Daoy (cell line): ENCODE data around the gene BMP8A. TPM values are rescaled to one million over a fixed set of nuclear protein-coding genes. Genes with fewer than 3 reads are reported as not detected.
A peak's percentile ranks its signal among the peaks of the same experiment; 100 is the strongest.
"Not testable (repeated sequence)": the region's sequence is repeated elsewhere in the genome, so short reads cannot be mapped to it uniquely, and the experiment has no call there.

Experiments used
- DNase-seq: peaks from one replicate; pipeline ENCODE4 v3.0.0-alpha.2; 2015; ENCODE audit warnings: low read depth
- total RNA-seq: library from RNA; depleted of rRNA; stranded (reverse); fragments of >200 nt; shearing (Covaris generic); gene quantifications from 2 replicates; pipeline ENCODE4 v1.2.3, GENCODE V29; 2014

Gene BMP8A
- total RNA-seq, 1 experiment from 2014 or later, result not detected

GRCh38 chr1:39505289-39505688 lies 13.9 kb downstream of the BMP8A start:
- DNase-seq, result no peak

- DNase-seq, result no peak
These were observed 15.9 kb downstream of the BMP8A start for GRCh38 chr1:39507230-39507928.

GRCh38 chr1:39508266-39508665 lies 16.8 kb downstream of the BMP8A start:
- DNase-seq, result no peak

- DNase-seq, result peak; percentile 63
These were observed 17.4 kb downstream of the BMP8A start for GRCh38 chr1:39508857-39509305.

GRCh38 chr1:39509360-39510009 lies 18.0 kb downstream of the BMP8A start:
- DNase-seq, result peak; percentile 81

GRCh38 chr1:39510570-39511186 lies 19.2 kb downstream of the BMP8A start:
- DNase-seq, result not testable (repeated sequence)

GRCh38 chr1:39511477-39511876 lies 20.0 kb downstream of the BMP8A start:
- DNase-seq, result not testable (repeated sequence)

- DNase-seq, result not testable (repeated sequence)
These were observed 20.9 kb downstream of the BMP8A start for GRCh38 chr1:39512234-39512847.

GRCh38 chr1:39514710-39515124 lies 23.3 kb downstream of the BMP8A start:
- not testable (repeated sequence) for DNase-seq

- peak; percentile 33 for DNase-seq
These were observed 24.0 kb downstream of the BMP8A start for GRCh38 chr1:39515131-39516086.

GRCh38 chr1:39516841-39517240 lies 25.4 kb downstream of the BMP8A start:
- not testable (repeated sequence) for DNase-seq

GRCh38 chr1:39517936-39518335 lies 26.5 kb downstream of the BMP8A start:
- not testable (repeated sequence) for DNase-seq

- not testable (repeated sequence) for DNase-seq
These were observed 27.9 kb downstream of the BMP8A start for GRCh38 chr1:39519376-39519775.

GRCh38 chr1:39522221-39522620 lies 30.8 kb downstream of the BMP8A start:
- DNase-seq, result not testable (repeated sequence)

- DNase-seq, result no peak
These were observed 31.5 kb downstream of the BMP8A start for GRCh38 chr1:39522661-39523567.

GRCh38 chr1:39524171-39524570 lies 32.7 kb downstream of the BMP8A start:
- no peak for DNase-seq

GRCh38 chr1:39524591-39525365 lies 33.3 kb downstream of the BMP8A start:
- no peak for DNase-seq

GRCh38 chr1:39525366-39526165 lies 34.1 kb downstream of the BMP8A start:
- no peak for DNase-seq
